ENCODE data around the gene CTNNB1.

Gene CTNNB1

DNA sequence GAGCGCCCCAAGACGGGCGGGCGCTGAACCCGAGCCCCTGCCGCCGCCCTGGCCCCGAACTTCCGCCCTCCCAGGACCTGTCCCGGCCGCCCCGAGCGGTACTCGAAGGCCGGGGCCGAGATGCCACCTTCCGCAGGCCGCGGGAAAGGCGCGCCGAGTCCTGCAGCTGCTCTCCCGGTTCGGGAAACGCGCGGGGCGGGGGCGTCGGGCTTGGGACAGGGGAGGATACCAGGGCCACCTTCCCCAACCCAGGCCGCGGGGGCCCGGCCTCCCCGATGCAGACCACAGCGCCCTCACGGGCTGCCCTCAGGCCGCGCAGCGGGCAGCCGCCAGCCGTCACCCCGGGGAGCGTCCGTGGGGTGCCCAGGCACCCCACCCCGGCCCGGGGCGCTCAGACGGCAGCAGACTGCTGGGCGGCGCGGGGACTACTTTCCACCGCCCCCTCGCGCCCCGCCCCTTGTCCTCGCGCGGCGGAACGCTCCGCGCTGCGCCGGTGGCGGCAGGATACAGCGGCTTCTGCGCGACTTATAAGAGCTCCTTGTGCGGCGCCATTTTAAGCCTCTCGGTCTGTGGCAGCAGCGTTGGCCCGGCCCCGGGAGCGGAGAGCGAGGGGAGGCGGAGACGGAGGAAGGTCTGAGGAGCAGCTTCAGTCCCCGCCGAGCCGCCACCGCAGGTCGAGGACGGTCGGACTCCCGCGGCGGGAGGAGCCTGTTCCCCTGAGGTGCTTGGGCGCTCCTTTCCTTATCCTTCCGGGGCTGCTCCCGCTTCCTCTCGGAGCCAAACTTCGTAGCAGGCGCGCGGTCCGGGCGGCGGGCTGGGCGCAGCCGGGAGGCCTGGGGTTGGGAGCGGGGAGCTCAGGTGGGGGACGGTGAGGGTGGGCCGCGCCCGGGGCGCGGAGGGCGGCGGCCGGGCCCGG is at the start of gene CTNNB1:
Gene CTNNB1 (plus strand): TSS at position 556 of the 916 bp plus-strand sequence. CDS start 24,564 bp downstream, outside the sequence.
- DNase-seq, result peak; percentile 96

GRCh38 chr3:41155834-41156233 is 43.5 kb upstream of the CTNNB1 start:
- DNase-seq, result no peak

- no peak for DNase-seq
Measured at GRCh38 chr3:41158947-41159346, 40.4 kb upstream of the CTNNB1 start.

- DNase-seq, result no peak
Measured at GRCh38 chr3:41159588-41160189, 39.6 kb upstream of the CTNNB1 start.

- DNase-seq, result no peak
Measured at GRCh38 chr3:41162541-41162940, 36.8 kb upstream of the CTNNB1 start.

- no peak for DNase-seq
Measured at GRCh38 chr3:41163006-41163405, 36.3 kb upstream of the CTNNB1 start.

GRCh38 chr3:41163421-41163820 is 35.9 kb upstream of the CTNNB1 start:
- DNase-seq, result no peak

- DNase-seq, result no peak
Measured at GRCh38 chr3:41164777-41165176, 34.5 kb upstream of the CTNNB1 start.

DNA sequence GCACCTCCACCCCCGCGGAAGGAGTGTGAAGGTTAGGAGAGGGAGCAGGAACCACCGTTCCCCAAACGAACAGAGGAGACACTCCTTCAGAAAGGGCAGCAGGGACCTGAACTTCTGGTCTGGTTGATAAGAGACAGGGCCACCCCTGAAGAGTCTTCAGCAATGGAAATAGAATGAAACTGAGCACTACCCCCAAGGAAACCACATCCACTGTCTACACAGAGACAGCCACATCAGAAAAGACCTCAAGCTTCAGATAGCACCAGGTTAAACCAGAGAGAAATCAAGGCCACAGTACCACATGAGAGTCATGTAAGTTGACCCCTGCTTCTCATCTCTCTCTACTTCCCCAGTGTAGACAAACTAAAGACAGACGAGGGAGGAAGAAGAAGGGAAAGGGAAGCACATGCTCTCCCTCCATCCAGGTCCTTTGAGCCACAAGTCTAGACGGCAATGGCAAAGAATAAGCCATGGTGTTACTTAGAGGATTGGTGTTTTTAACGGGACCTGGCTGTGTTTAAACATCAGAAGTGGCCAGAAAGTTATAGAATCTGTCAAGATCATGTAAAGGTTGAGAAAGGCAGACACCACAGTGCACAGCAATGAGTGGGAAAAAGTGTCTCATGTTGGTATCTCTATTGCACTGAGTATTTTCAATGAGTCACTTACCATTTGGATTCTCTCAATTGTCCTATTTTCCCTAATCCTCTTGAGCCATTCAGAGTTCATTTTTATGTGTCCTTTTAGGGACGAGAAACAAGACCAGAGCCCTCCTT is 31.4 kb upstream of the CTNNB1 start:
- DNase-seq, result no peak

DNA sequence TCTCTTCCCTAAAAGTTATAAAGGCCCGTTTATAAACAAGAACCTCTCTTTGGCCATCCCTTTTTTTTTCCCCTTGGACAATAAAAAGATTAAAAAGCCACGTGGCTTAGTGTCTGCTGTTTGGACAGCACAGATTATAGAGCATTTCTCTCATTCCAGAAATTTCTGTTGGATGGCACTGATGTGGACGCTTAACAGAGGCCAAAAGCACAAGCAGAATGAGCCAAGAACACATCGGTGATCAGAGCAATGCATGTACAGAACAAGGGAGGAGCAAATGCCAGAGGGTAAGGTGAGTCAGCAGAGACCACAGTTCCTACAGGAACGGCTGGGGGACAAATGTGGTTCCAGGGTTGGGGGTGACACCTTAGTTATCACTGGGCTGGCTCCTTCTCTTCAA is 30.3 kb upstream of the CTNNB1 start:
- DNase-seq, result no peak

DNA sequence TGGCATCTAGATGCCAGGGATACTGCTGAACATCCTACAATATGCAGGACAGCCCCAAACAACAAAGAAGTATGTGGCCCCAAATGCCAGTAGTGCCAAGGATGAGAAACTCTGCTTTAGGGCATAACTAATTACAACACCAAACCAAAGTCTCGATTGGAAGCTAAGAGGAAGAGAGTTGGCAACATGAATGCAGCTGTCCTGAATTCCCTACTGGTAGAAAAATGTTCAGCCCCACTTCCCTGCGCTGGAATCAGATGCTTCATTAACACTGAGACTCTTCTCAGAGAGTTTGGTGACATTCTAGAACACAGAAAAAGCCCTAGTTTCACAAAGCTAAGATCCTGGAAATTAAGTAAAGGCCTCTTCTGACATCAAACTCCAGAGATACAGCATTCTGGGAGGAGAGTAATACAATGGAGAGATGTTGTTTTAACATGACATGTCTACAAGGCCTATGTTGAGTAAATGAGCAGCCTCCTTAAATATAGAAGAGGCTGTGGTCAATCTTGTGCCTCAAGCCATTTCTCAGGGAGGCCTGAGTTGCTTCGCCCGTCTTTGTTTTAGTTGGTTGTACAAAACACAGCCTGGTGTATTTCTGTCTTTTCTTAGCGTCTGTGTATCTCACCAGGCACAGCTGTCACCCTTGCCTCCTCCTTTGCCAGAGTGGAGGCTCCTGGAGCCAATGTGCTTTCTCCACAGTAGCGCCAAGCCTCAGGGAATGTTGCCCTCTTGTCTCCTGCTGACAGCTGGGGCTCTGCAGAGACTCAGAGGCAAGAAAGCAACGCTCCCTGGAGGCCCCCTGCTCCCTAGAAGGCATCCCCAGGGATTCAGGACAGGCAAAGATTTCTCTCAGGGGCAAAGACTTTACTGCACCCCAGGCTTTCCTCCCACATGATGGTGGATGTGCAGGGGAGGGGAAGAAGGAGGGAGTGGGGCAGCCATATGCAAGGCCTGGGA is 25.1 kb upstream of the CTNNB1 start:
- DNase-seq, result no peak

DNA sequence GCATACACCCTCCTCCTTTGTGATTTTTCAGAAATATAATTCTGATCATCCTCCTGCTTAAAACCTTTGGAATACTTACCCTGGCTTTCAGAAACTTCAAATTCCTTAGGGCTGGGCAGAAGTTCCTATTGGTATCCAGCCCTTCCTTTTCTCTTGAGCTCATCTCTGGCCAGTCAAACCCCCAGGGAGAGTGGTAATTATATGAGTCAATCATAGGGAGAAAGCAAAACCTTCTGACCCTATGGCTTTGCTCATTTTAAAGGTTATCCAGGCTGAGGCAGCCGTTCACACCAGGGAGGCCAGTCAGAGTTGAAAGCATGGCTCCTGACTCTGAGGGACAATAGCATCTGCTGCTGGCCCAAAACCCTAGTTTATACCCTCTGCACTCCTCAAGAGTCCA is 23.9 kb upstream of the CTNNB1 start:
- DNase-seq, result no peak

- DNase-seq, result no peak
Measured at GRCh38 chr3:41176596-41176995, 22.7 kb upstream of the CTNNB1 start.

- DNase-seq, result no peak
Measured at GRCh38 chr3:41178576-41178975, 20.7 kb upstream of the CTNNB1 start.

GRCh38 chr3:41180396-41180795 is 18.9 kb upstream of the CTNNB1 start:
- no peak for DNase-seq

DNA sequence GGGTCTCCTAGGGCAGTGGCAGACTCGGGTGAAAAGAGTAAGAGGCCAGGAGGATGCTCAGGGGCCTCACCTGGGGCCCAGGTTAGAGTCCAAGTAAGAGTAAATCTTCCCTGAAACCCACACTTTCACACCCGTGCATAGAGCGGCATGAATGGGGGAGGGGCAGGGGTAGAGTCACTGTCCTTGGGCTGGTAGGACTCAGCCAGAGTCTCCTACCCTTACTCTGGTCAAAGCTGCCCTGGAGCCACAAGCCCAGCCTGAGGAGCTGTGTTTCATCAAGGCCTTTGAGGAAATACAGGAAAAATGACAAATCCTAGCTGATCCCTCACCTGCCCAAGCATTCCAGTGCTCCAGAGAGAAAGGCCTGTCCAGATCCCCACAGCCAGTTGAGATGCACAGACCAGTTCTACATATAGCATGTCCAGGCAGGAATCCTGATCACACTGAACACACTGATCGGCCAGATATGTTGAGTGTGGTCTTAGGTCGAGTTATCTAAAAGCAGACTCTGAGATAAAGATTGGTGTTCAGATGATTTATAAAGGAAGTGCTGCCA is 16.7 kb upstream of the CTNNB1 start:
- no peak for DNase-seq

DNA sequence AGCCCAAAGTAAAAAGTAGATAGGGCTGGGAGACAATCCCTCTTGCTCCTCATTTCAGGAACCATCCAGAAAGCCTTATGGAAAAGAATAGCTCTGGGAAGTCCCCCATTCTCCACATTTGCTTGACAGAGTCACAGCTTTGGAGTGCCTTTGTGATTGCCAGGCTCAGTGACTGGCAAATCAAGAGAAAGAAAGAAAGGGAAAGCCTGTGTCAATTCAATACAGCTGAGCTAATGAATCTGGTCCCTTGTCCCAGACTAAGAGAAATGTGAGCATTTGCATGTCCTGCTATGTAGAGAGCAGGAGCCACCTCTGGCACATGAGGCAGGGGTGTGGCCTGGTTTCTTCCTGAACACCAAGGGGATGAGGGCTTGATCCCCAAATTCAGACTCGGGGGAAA is 14.9 kb upstream of the CTNNB1 start:
- no peak for DNase-seq

- DNase-seq, result no peak
Measured at GRCh38 chr3:41186297-41186696, 13.0 kb upstream of the CTNNB1 start.

- DNase-seq, result no peak
Measured at GRCh38 chr3:41188306-41188705, 11.0 kb upstream of the CTNNB1 start.

GRCh38 chr3:41190509-41191284 is 8.6 kb upstream of the CTNNB1 start:
- DNase-seq, result no peak

DNA sequence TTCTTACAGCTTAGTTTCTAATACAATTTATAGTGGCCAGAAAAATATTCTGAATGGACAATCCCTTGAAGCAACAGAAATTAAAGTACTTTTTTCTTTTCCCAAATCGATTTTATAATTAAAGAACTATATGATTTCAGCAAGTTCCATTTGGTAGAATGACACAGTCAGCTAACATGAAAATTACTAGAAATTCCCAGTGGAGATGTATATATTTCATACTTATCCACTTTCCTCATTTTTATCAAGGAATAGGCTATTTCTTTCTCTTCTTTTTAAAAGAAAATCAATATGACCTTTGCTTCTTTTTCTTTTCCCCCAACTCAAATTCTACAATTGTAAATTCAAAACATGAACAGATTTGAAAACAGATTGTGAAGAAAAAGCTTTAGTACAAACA is 6.4 kb upstream of the CTNNB1 start:
- no peak for DNase-seq

Data from activated effector memory CD4-positive, alpha-beta T cell treated with anti-CD3 and anti-CD28 coated beads, Interleukin-2, amount 50 U/mL, for 16 hours (primary cell).